WTC11 (cell line): ENCODE results near the gene ESYT3. TPM values are rescaled to one million over a fixed set of nuclear protein-coding genes. Genes with fewer than 3 reads are reported as not detected.

ENCODE experiments used
- CBFB ChIP-seq: sonication (generic); formaldehyde crosslinking; IDR thresholded peaks from 2 replicates; pipeline ENCODE4 v1.8.1; 2022; ENCODE audit warnings: mild to moderate bottlenecking, low read depth, missing genetic modification reagents
- EMX1 ChIP-seq: fragments of 250-450 bp; sonication (Bioruptor Pico); IDR thresholded peaks from 2 replicates; pipeline ENCODE4 v1.8.0; 2021; ENCODE audit warnings: mild to moderate bottlenecking
- FOXK1 ChIP-seq: sonication (generic); formaldehyde crosslinking; IDR thresholded peaks from 2 replicates; pipeline ENCODE4 v1.8.0; 2022; ENCODE audit warnings: mild to moderate bottlenecking, moderate library complexity, missing genetic modification reagents
- HMGA2 ChIP-seq: fragments of 250-450 bp; sonication (Bioruptor Pico); IDR thresholded peaks from 2 replicates; pipeline ENCODE4 v1.4.0; 2021; ENCODE audit warnings: mild to moderate bottlenecking, moderate library complexity
- KAT7 ChIP-seq: sonication (generic); formaldehyde crosslinking; IDR thresholded peaks from 2 replicates; pipeline ENCODE4 v1.8.1; 2023; ENCODE audit warnings: missing genetic modification reagents, mild to moderate bottlenecking, borderline replicate concordance
- MXD4 ChIP-seq: fragments of 250-450 bp; sonication (Bioruptor Pico); IDR thresholded peaks from 2 replicates; pipeline ENCODE4 v1.8.0; 2021; ENCODE audit warnings: mild to moderate bottlenecking, moderate library complexity, borderline replicate concordance
- MYBL2 ChIP-seq: sonication (generic); formaldehyde crosslinking; IDR thresholded peaks from 2 replicates; pipeline ENCODE4 v1.8.1; 2023; ENCODE audit warnings: mild to moderate bottlenecking, moderate library complexity, missing genetic modification reagents
- NFATC4 ChIP-seq: fragments of 250-450 bp; sonication (Bioruptor Pico); IDR thresholded peaks from 2 replicates; pipeline ENCODE4 v1.9.0; 2021; ENCODE audit warnings: mild to moderate bottlenecking
- NFE2L1 ChIP-seq: sonication (generic); formaldehyde crosslinking; IDR thresholded peaks from 2 replicates; pipeline ENCODE4 v1.8.1; 2023; ENCODE audit warnings: missing genetic modification reagents
- NR2C2 ChIP-seq: sonication (generic); formaldehyde crosslinking; IDR thresholded peaks from 2 replicates; pipeline ENCODE4 v1.8.0; 2022; ENCODE audit warnings: mild to moderate bottlenecking, missing genetic modification reagents
- PRRX2 ChIP-seq: fragments of 250-450 bp; sonication (Bioruptor Pico); IDR thresholded peaks from 2 replicates; pipeline ENCODE4 v1.8.0; 2021; ENCODE audit warnings: mild to moderate bottlenecking
- ZMAT4 ChIP-seq: fragments of 250-450 bp; sonication (Bioruptor Pico); IDR thresholded peaks from 2 replicates; pipeline ENCODE4 v1.9.0; 2021; ENCODE audit warnings: mild to moderate bottlenecking
- ZNF423 ChIP-seq: fragments of 250-450 bp; sonication (Bioruptor Pico); IDR thresholded peaks from 2 replicates; pipeline ENCODE4 v2.1.2; 2022; ENCODE audit warnings: mild to moderate bottlenecking, moderate library complexity
- ZNF671 ChIP-seq: fragments of 250-450 bp; sonication (Bioruptor Pico); IDR thresholded peaks from 2 replicates; pipeline ENCODE4 v1.8.0; 2021; ENCODE audit warnings: mild to moderate bottlenecking
- total RNA-seq: library from RNA; stranded (reverse); gene quantifications from 3 replicates; pipeline ENCODE4 v1.2.3, GENCODE V29; 2021
- TF ChIP-seq, protein P1 (sequence below): sonication (generic); formaldehyde crosslinking; IDR thresholded peaks from 2 replicates; pipeline ENCODE4 v1.8.0; 2022; ENCODE audit warnings: mild to moderate bottlenecking, missing genetic modification reagents
- TF ChIP-seq, protein P2 (sequence below): sonication (generic); formaldehyde crosslinking; IDR thresholded peaks from 2 replicates; pipeline ENCODE4 v1.8.1; 2022; ENCODE audit warnings: low read depth, missing genetic modification reagents, borderline replicate concordance
- TF ChIP-seq, protein P3 (sequence below): sonication (generic); formaldehyde crosslinking; IDR thresholded peaks from 2 replicates; pipeline ENCODE4 v1.8.0; 2023; ENCODE audit warnings: mild to moderate bottlenecking, missing genetic modification reagents
- TF ChIP-seq, protein P4 (sequence below): fragments of 250-450 bp; sonication (Bioruptor Pico); IDR thresholded peaks from 2 replicates; pipeline ENCODE4 v1.9.0; 2021; ENCODE audit warnings: mild to moderate bottlenecking, borderline replicate concordance
- TF ChIP-seq, protein P5 (sequence below): sonication (generic); formaldehyde crosslinking; IDR thresholded peaks from 2 replicates; pipeline ENCODE4 v1.8.1; 2023; ENCODE audit warnings: mild to moderate bottlenecking, missing genetic modification reagents, borderline replicate concordance
- TF ChIP-seq, protein P6 (sequence below): sonication (generic); formaldehyde crosslinking; IDR thresholded peaks from 2 replicates; pipeline ENCODE4 v1.8.0; 2022; ENCODE audit warnings: missing genetic modification reagents

ESYT3 gene
- total RNA-seq, 1 experiment from 2014 or later = 6.4 TPM

GRCh38 chr3:138434276-138434874, at the start of gene ESYT3 (continued):
- TF ChIP-seq KAT7 (0 out of 2 replicates have a peak, but pooled peaks have one; percentile 41), MYBL2 (peak; percentile 89), CBFB (CRISPR knock-in tag) (no peak), ZMAT4 (no peak), HMGA2 (CRISPR knock-in tag) (no peak), EMX1 (no peak), ZNF423 (no peak), NFATC4 (CRISPR knock-in tag) (no peak), MXD4 (CRISPR knock-in tag) (no peak), FOXK1 (CRISPR knock-in tag) (peak; percentile 89), ZNF671 (CRISPR knock-in tag) (no peak), PRRX2 (CRISPR knock-in tag) (no peak), NR2C2 (CRISPR knock-in tag) (peak; percentile 65; the same call in 1 of the 2 replicates), NFE2L1 (CRISPR knock-in tag) (peak; percentile 91)
- TF ChIP-seq, protein P1, sequence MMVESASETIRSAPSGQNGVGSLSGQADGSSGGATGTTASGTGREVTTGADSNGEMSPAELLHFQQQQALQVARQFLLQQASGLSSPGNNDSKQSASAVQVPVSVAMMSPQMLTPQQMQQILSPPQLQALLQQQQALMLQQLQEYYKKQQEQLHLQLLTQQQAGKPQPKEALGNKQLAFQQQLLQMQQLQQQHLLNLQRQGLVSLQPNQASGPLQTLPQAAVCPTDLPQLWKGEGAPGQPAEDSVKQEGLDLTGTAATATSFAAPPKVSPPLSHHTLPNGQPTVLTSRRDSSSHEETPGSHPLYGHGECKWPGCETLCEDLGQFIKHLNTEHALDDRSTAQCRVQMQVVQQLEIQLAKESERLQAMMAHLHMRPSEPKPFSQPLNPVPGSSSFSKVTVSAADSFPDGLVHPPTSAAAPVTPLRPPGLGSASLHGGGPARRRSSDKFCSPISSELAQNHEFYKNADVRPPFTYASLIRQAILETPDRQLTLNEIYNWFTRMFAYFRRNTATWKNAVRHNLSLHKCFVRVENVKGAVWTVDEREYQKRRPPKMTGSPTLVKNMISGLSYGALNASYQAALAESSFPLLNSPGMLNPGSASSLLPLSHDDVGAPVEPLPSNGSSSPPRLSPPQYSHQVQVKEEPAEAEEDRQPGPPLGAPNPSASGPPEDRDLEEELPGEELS (CRISPR knock-in tag) = peak; percentile 95
- TF ChIP-seq, protein P2, sequence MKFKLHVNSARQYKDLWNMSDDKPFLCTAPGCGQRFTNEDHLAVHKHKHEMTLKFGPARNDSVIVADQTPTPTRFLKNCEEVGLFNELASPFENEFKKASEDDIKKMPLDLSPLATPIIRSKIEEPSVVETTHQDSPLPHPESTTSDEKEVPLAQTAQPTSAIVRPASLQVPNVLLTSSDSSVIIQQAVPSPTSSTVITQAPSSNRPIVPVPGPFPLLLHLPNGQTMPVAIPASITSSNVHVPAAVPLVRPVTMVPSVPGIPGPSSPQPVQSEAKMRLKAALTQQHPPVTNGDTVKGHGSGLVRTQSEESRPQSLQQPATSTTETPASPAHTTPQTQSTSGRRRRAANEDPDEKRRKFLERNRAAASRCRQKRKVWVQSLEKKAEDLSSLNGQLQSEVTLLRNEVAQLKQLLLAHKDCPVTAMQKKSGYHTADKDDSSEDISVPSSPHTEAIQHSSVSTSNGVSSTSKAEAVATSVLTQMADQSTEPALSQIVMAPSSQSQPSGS (CRISPR knock-in tag) = peak; percentile 28; the same call in 1 of the 2 replicates
- TF ChIP-seq, protein P3, sequence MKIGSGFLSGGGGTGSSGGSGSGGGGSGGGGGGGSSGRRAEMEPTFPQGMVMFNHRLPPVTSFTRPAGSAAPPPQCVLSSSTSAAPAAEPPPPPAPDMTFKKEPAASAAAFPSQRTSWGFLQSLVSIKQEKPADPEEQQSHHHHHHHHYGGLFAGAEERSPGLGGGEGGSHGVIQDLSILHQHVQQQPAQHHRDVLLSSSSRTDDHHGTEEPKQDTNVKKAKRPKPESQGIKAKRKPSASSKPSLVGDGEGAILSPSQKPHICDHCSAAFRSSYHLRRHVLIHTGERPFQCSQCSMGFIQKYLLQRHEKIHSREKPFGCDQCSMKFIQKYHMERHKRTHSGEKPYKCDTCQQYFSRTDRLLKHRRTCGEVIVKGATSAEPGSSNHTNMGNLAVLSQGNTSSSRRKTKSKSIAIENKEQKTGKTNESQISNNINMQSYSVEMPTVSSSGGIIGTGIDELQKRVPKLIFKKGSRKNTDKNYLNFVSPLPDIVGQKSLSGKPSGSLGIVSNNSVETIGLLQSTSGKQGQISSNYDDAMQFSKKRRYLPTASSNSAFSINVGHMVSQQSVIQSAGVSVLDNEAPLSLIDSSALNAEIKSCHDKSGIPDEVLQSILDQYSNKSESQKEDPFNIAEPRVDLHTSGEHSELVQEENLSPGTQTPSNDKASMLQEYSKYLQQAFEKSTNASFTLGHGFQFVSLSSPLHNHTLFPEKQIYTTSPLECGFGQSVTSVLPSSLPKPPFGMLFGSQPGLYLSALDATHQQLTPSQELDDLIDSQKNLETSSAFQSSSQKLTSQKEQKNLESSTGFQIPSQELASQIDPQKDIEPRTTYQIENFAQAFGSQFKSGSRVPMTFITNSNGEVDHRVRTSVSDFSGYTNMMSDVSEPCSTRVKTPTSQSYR (CRISPR knock-in tag) = no peak; the same call in 1 of the 2 replicates
- TF ChIP-seq, protein P4, sequence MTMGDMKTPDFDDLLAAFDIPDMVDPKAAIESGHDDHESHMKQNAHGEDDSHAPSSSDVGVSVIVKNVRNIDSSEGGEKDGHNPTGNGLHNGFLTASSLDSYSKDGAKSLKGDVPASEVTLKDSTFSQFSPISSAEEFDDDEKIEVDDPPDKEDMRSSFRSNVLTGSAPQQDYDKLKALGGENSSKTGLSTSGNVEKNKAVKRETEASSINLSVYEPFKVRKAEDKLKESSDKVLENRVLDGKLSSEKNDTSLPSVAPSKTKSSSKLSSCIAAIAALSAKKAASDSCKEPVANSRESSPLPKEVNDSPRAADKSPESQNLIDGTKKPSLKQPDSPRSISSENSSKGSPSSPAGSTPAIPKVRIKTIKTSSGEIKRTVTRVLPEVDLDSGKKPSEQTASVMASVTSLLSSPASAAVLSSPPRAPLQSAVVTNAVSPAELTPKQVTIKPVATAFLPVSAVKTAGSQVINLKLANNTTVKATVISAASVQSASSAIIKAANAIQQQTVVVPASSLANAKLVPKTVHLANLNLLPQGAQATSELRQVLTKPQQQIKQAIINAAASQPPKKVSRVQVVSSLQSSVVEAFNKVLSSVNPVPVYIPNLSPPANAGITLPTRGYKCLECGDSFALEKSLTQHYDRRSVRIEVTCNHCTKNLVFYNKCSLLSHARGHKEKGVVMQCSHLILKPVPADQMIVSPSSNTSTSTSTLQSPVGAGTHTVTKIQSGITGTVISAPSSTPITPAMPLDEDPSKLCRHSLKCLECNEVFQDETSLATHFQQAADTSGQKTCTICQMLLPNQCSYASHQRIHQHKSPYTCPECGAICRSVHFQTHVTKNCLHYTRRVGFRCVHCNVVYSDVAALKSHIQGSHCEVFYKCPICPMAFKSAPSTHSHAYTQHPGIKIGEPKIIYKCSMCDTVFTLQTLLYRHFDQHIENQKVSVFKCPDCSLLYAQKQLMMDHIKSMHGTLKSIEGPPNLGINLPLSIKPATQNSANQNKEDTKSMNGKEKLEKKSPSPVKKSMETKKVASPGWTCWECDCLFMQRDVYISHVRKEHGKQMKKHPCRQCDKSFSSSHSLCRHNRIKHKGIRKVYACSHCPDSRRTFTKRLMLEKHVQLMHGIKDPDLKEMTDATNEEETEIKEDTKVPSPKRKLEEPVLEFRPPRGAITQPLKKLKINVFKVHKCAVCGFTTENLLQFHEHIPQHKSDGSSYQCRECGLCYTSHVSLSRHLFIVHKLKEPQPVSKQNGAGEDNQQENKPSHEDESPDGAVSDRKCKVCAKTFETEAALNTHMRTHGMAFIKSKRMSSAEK (CRISPR knock-in tag) = no peak
- TF ChIP-seq, protein P5, sequence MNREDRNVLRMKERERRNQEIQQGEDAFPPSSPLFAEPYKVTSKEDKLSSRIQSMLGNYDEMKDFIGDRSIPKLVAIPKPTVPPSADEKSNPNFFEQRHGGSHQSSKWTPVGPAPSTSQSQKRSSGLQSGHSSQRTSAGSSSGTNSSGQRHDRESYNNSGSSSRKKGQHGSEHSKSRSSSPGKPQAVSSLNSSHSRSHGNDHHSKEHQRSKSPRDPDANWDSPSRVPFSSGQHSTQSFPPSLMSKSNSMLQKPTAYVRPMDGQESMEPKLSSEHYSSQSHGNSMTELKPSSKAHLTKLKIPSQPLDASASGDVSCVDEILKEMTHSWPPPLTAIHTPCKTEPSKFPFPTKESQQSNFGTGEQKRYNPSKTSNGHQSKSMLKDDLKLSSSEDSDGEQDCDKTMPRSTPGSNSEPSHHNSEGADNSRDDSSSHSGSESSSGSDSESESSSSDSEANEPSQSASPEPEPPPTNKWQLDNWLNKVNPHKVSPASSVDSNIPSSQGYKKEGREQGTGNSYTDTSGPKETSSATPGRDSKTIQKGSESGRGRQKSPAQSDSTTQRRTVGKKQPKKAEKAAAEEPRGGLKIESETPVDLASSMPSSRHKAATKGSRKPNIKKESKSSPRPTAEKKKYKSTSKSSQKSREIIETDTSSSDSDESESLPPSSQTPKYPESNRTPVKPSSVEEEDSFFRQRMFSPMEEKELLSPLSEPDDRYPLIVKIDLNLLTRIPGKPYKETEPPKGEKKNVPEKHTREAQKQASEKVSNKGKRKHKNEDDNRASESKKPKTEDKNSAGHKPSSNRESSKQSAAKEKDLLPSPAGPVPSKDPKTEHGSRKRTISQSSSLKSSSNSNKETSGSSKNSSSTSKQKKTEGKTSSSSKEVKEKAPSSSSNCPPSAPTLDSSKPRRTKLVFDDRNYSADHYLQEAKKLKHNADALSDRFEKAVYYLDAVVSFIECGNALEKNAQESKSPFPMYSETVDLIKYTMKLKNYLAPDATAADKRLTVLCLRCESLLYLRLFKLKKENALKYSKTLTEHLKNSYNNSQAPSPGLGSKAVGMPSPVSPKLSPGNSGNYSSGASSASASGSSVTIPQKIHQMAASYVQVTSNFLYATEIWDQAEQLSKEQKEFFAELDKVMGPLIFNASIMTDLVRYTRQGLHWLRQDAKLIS = no peak
- TF ChIP-seq, protein P6, sequence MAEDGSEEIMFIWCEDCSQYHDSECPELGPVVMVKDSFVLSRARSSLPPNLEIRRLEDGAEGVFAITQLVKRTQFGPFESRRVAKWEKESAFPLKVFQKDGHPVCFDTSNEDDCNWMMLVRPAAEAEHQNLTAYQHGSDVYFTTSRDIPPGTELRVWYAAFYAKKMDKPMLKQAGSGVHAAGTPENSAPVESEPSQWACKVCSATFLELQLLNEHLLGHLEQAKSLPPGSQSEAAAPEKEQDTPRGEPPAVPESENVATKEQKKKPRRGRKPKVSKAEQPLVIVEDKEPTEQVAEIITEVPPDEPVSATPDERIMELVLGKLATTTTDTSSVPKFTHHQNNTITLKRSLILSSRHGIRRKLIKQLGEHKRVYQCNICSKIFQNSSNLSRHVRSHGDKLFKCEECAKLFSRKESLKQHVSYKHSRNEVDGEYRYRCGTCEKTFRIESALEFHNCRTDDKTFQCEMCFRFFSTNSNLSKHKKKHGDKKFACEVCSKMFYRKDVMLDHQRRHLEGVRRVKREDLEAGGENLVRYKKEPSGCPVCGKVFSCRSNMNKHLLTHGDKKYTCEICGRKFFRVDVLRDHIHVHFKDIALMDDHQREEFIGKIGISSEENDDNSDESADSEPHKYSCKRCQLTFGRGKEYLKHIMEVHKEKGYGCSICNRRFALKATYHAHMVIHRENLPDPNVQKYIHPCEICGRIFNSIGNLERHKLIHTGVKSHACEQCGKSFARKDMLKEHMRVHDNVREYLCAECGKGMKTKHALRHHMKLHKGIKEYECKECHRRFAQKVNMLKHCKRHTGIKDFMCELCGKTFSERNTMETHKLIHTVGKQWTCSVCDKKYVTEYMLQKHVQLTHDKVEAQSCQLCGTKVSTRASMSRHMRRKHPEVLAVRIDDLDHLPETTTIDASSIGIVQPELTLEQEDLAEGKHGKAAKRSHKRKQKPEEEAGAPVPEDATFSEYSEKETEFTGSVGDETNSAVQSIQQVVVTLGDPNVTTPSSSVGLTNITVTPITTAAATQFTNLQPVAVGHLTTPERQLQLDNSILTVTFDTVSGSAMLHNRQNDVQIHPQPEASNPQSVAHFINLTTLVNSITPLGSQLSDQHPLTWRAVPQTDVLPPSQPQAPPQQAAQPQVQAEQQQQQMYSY (CRISPR knock-in tag) = peak; percentile 57
